Measurements from ENCODE around the gene DIAPH3.

Gene DIAPH3

GRCh38 chr13:59733744-59734143 lies 430.0 kb downstream of the DIAPH3 start:
- H3K4me3 ChIP-seq (ENCODE audit: low read depth, low read length): no peak overlapping the region
- TF ChIP-seq, protein P1, sequence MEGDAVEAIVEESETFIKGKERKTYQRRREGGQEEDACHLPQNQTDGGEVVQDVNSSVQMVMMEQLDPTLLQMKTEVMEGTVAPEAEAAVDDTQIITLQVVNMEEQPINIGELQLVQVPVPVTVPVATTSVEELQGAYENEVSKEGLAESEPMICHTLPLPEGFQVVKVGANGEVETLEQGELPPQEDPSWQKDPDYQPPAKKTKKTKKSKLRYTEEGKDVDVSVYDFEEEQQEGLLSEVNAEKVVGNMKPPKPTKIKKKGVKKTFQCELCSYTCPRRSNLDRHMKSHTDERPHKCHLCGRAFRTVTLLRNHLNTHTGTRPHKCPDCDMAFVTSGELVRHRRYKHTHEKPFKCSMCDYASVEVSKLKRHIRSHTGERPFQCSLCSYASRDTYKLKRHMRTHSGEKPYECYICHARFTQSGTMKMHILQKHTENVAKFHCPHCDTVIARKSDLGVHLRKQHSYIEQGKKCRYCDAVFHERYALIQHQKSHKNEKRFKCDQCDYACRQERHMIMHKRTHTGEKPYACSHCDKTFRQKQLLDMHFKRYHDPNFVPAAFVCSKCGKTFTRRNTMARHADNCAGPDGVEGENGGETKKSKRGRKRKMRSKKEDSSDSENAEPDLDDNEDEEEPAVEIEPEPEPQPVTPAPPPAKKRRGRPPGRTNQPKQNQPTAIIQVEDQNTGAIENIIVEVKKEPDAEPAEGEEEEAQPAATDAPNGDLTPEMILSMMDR (IDR thresholded peaks at IDR 0.05; ENCODE audit: low read depth, low read length): no peak
- in situ Hi-C loops (cut with HindIII; ENCODE audit: low sequenced_read_pairs): no loop called here
- DNase-seq (ENCODE audit: low read depth, low spot score): no peak

- TF ChIP-seq, protein P1 (IDR thresholded peaks at IDR 0.05; ENCODE audit: low read depth, low read length): no peak
- in situ Hi-C loops (cut with HindIII; ENCODE audit: low sequenced_read_pairs): no loop called here
- H3K4me3 ChIP-seq (ENCODE audit: low read depth, low read length): no peak overlapping the region
- no peak for DNase-seq (ENCODE audit: low read depth, low spot score)
Measured at GRCh38 chr13:59730026-59730425, 433.7 kb downstream of the DIAPH3 start.

DNA sequence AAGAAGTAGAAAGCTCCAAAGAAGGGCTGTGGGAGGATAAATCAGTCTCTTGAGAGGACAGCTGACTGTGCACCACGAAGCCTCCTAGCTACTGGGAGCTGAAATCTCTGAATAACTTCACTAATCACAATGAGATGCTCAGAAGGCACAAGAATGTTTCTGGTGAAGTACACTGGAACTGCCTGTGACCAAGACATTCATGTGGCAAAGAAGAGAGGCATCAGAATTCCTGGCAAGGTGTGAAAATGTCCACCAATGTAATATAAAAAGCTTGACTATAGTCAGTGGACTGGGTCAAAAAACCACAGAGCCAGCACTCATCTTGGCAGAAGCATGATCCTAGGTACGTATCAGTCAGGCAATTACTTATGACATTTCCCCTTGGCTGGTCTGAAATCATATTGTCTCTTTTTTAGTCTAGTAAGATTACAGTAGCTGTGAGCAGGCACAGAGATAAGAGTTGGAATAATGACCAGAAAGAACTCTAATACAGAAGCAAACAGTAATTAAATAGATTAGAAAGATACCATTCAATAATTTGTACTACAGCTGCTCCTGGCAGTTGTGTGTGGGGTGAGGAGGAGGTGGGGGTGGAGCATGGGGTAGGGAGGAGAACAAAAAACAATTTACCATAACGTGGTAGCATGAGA lies 434.7 kb downstream of the DIAPH3 start:
- DNase-seq (ENCODE audit: low read depth, low spot score): no peak
- in situ Hi-C loops (cut with HindIII; ENCODE audit: low sequenced_read_pairs): no loop called here
- H3K4me3 ChIP-seq (ENCODE audit: low read depth, low read length): no peak overlapping the region
- TF ChIP-seq, protein P1 (IDR thresholded peaks at IDR 0.05; ENCODE audit: low read depth, low read length): no peak

- no peak overlapping the region for H3K4me3 ChIP-seq (ENCODE audit: low read depth, low read length)
- DNase-seq (ENCODE audit: low read depth, low spot score): peak; percentile 56
- in situ Hi-C loops (cut with HindIII; ENCODE audit: low sequenced_read_pairs): no loop called here
- TF ChIP-seq, protein P1 (IDR thresholded peaks at IDR 0.05; ENCODE audit: low read depth, low read length): no peak
Measured at GRCh38 chr13:59721926-59722910, 441.5 kb downstream of the DIAPH3 start.

GRCh38 chr13:59715611-59716010 lies 448.1 kb downstream of the DIAPH3 start:
- in situ Hi-C loops (cut with HindIII; ENCODE audit: low sequenced_read_pairs): no loop called here
- H3K4me3 ChIP-seq (ENCODE audit: low read depth, low read length): no peak overlapping the region
- no peak for DNase-seq (ENCODE audit: low read depth, low spot score)
- TF ChIP-seq, protein P1 (IDR thresholded peaks at IDR 0.05; ENCODE audit: low read depth, low read length): no peak

DNA sequence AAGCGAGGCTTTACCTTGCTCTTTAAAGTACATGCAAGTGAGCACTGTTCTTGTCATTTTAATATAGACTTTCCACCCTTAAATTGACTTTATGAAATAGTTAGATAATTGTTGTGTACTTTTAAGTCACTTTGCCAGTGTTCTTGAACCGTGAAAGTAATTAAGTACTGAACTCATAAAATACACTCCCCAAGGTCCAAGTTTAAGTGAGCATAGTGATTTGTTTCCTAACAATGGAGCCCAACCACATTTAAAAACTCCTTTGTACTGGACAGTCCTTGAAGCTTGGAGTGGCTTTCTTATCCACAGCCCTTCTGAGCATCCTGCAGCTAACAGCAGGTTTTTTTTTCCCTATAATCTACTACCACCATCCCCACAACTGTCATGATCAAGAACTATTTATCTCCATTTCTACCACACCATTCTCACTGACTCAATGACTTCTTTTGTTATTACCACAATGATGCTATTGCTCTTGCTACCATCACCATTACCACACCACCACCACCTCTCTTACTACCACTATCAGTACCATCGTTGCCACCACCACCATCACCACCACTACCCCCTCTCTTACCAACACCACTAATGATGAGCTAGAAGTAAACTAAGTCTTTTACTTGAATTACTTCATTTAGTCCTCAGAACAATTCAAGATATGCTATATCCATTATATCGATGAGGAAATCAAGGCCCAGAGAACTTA lies 452.6 kb downstream of the DIAPH3 start:
- H3K4me3 ChIP-seq (ENCODE audit: low read depth, low read length): no peak overlapping the region
- peak; percentile 17 for DNase-seq (ENCODE audit: low read depth, low spot score)
- TF ChIP-seq, protein P1 (IDR thresholded peaks at IDR 0.05; ENCODE audit: low read depth, low read length): no peak
- in situ Hi-C loops (cut with HindIII; ENCODE audit: low sequenced_read_pairs): no loop called here
